Transverse colon (tissue), 3 donors: ENCODE data around the gene METTL17.

Experiments
- CTCF ChIP-seq, 5 experiments: fragments of 200-600 bp in 3 of 5; fragments of 450-650 bp in 2 of 5; sonication (generic) in 3 of 5; IDR thresholded peaks; 1 replicate in 2 of 5; 2 replicates in 3 of 5; pipeline ENCODE4 v1.5.1; 2016 to 2017; ENCODE audit warnings: antibody characterized with exemption in 5 of 5, inconsistent platforms in 3 of 5, mild to moderate bottlenecking in 2 of 5, moderate library complexity in 1 of 5
- POLR2A ChIP-seq: fragments of 450-650 bp; IDR thresholded peaks from one replicate; pipeline ENCODE4 v1.6.1; 2016; ENCODE audit warnings: antibody characterized with exemption, mild to moderate bottlenecking, moderate library complexity

- TF ChIP-seq POLR2A (no peak), CTCF (IDR thresholded peaks at IDR 0.05) (no peak)
Measured at GRCh38 chr14:21020977-21021545, 31.3 kb downstream of the METTL17 start.
